GM23338 (cell line): Measurements from ENCODE around the gene UNC80.

ENCODE experiments used
- CREB1 ChIP-seq: fragments of 250-450 bp; sonication (Bioruptor Pico); IDR thresholded peaks from 2 replicates; pipeline ENCODE4 v1.5.0; 2020; ENCODE audit warnings: low read depth, mild to moderate bottlenecking, moderate library complexity
- CTCF ChIP-seq, 2 experiments: fragments of 200-600 bp in 1 of 2; sonication (generic) in 1 of 2; conservative IDR thresholded peaks; 2 replicates each; pipeline versions ENCODE4 v1.5.1 to v1.6.1; 2016 to 2017; ENCODE audit warnings: antibody characterized with exemption in 2 of 2, low read depth in 2 of 2, mild to moderate bottlenecking in 2 of 2, moderate library complexity in 1 of 2
- EZH2phosphoT487 ChIP-seq: fragments of 200-600 bp; sonication (generic); IDR thresholded peaks from one replicate; pipeline ENCODE4 v1.8.1; 2018; ENCODE audit warnings: antibody characterized with exemption; ENCODE audit not compliant: unreplicated experiment
- JUNB ChIP-seq: IDR thresholded peaks from one replicate; pipeline ENCODE4 v1.6.1; 2016; ENCODE audit warnings: antibody characterized with exemption; ENCODE audit not compliant: unreplicated experiment
- POLR2AphosphoS5 ChIP-seq: IDR thresholded peaks from 2 replicates; pipeline ENCODE4 v1.6.1; 2016; ENCODE audit warnings: antibody characterized with exemption, low read depth
- ZNF331 ChIP-seq: fragments of 250-450 bp; sonication (Bioruptor Pico); IDR thresholded peaks from 2 replicates; pipeline ENCODE4 v1.5.0; 2020; ENCODE audit warnings: low read depth, mild to moderate bottlenecking, moderate library complexity

- TF ChIP-seq CTCF (conservative IDR thresholded peaks at IDR 0.05; ENCODE audit: low read depth in 2 of 2) (peak in 1 of 2 experiments; percentile 40; a peak in 2 of 4 replicates), POLR2AphosphoS5 (no peak), CREB1 (CRISPR knock-in tag) (no peak), JUNB (no peak), EZH2phosphoT487 (no peak), ZNF331 (no peak)
Observed at GRCh38 chr2:209936106-209936666, 164.6 kb downstream of the UNC80 start.
